Hematopoietic multipotent progenitor cell treated with erythropoietin and hydrocortisone succinate and interleukin-3 and kit ligand, for 8 days (in vitro differentiated cells): ENCODE results near the gene GAGE12H.
"Not testable (repeated sequence)": the region's sequence is repeated elsewhere in the genome, so short reads cannot be mapped to it uniquely, and the experiment has no call there.

Experiments
- DNase-seq: peaks from one replicate; pipeline ENCODE4 v3.0.0-alpha.2; 2015

The GAGE12H gene, protein sequence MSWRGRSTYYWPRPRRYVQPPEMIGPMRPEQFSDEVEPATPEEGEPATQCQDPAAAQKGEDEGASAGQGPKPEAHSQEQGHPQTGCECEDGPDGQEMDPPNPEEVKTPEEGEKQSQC

DNA sequence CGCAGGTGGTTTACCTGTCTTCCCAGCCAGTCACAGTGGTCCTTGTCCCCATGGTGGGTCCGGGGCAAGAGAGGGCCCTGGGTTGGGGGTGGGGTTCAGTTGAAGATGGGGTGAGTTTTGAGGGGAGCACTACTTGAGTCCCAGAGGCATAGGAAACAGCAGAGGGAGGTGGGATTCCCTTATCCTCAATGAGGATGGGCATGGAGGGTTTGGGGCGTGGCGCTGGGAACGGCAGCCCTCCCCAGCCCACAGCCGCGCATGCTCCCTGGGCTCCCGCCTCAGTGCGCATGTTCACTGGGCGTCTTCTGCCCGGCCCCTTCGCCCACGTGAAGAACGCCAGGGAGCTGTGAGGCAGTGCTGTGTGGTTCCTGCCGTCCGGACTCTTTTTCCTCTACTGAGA is at the start of gene GAGE12H:
Gene GAGE12H (plus strand): TSS at position 301 of the 400 bp plus-strand sequence. CDS start 1,155 bp downstream, outside the sequence.
- DNase-seq, result not testable (repeated sequence)

DNA sequence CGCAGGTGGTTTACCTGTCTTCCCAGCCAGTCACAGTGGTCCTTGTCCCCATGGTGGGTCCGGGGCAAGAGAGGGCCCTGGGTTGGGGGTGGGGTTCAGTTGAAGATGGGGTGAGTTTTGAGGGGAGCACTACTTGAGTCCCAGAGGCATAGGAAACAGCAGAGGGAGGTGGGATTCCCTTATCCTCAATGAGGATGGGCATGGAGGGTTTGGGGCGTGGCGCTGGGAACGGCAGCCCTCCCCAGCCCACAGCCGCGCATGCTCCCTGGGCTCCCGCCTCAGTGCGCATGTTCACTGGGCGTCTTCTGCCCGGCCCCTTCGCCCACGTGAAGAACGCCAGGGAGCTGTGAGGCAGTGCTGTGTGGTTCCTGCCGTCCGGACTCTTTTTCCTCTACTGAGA is 47.9 kb upstream of the GAGE12H start, which contains the start of gene GAGE12C:
Gene GAGE12C (plus strand): TSS at position 301 of the 400 bp plus-strand sequence. CDS start 1,155 bp downstream, outside the sequence.
- DNase-seq, result not testable (repeated sequence)

DNA sequence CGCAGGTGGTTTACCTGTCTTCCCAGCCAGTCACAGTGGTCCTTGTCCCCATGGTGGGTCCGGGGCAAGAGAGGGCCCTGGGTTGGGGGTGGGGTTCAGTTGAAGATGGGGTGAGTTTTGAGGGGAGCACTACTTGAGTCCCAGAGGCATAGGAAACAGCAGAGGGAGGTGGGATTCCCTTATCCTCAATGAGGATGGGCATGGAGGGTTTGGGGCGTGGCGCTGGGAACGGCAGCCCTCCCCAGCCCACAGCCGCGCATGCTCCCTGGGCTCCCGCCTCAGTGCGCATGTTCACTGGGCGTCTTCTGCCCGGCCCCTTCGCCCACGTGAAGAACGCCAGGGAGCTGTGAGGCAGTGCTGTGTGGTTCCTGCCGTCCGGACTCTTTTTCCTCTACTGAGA is 38.3 kb upstream of the GAGE12H start, which contains the start of gene GAGE12D:
Gene GAGE12D (plus strand): TSS at position 301 of the 400 bp plus-strand sequence. CDS start 1,155 bp downstream, outside the sequence.
- not testable (repeated sequence) for DNase-seq

DNA sequence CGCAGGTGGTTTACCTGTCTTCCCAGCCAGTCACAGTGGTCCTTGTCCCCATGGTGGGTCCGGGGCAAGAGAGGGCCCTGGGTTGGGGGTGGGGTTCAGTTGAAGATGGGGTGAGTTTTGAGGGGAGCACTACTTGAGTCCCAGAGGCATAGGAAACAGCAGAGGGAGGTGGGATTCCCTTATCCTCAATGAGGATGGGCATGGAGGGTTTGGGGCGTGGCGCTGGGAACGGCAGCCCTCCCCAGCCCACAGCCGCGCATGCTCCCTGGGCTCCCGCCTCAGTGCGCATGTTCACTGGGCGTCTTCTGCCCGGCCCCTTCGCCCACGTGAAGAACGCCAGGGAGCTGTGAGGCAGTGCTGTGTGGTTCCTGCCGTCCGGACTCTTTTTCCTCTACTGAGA is 28.8 kb upstream of the GAGE12H start, which contains the start of gene GAGE12E:
Gene GAGE12E (plus strand): TSS at position 301 of the 400 bp plus-strand sequence. CDS start 1,155 bp downstream, outside the sequence.
- DNase-seq, result not testable (repeated sequence)

DNA sequence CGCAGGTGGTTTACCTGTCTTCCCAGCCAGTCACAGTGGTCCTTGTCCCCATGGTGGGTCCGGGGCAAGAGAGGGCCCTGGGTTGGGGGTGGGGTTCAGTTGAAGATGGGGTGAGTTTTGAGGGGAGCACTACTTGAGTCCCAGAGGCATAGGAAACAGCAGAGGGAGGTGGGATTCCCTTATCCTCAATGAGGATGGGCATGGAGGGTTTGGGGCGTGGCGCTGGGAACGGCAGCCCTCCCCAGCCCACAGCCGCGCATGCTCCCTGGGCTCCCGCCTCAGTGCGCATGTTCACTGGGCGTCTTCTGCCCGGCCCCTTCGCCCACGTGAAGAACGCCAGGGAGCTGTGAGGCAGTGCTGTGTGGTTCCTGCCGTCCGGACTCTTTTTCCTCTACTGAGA is 19.2 kb upstream of the GAGE12H start, which contains the start of gene GAGE12F:
Gene GAGE12F (plus strand): TSS at position 301 of the 400 bp plus-strand sequence. CDS start 1,155 bp downstream, outside the sequence.
- not testable (repeated sequence) for DNase-seq

DNA sequence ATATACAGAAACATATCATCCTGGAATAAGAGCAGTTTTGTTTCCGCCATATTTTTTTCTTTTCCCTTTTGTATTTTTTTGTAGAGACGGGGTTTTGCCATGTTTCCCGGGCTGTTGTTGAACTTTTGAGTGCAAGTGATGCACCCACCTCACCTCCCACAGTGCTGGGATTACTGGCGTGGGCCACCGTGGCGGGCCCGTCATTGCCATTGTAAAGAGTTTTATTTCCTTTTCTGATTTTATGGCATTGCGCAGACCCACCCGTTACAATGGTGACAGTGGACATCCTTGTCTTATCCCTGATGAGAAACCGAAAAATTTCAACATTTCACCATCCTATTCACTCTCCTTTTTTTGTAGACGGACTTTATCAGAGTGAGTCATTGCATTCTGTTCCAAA is 11.0 kb upstream of the GAGE12H start:
- not testable (repeated sequence) for DNase-seq

DNA sequence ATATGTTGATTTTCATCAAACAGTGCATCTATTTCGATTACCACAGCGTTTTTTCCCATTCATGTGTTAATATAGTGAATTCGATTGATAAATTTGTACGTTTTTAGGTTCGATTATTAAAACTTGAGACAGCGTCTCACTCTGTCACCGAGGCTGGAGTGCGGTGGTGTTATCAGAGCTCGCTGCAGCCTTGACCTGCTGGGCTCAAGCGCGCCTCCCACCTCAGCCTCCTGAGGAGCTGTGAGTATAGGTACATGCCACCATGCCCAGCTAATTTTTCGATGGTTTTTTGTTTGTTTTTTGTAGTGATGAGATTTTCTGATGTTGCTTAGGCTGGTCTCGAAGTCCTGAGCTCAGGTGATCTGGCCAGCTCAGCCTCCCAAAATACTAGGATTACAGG is 10.6 kb upstream of the GAGE12H start:
- not testable (repeated sequence) for DNase-seq

DNA sequence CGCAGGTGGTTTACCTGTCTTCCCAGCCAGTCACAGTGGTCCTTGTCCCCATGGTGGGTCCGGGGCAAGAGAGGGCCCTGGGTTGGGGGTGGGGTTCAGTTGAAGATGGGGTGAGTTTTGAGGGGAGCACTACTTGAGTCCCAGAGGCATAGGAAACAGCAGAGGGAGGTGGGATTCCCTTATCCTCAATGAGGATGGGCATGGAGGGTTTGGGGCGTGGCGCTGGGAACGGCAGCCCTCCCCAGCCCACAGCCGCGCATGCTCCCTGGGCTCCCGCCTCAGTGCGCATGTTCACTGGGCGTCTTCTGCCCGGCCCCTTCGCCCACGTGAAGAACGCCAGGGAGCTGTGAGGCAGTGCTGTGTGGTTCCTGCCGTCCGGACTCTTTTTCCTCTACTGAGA is 9.6 kb upstream of the GAGE12H start, which contains the start of gene GAGE12G:
Gene GAGE12G (plus strand): TSS at position 301 of the 400 bp plus-strand sequence. CDS start 1,155 bp downstream, outside the sequence.
- DNase-seq, result not testable (repeated sequence)

DNA sequence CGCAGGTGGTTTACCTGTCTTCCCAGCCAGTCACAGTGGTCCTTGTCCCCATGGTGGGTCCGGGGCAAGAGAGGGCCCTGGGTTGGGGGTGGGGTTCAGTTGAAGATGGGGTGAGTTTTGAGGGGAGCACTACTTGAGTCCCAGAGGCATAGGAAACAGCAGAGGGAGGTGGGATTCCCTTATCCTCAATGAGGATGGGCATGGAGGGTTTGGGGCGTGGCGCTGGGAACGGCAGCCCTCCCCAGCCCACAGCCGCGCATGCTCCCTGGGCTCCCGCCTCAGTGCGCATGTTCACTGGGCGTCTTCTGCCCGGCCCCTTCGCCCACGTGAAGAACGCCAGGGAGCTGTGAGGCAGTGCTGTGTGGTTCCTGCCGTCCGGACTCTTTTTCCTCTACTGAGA is 9.4 kb downstream of the GAGE12H start, which contains the start of gene GAGE2A:
Gene GAGE2A (plus strand): TSS at position 301 of the 400 bp plus-strand sequence. CDS start 1,155 bp downstream, outside the sequence.
- DNase-seq, result not testable (repeated sequence)

DNA sequence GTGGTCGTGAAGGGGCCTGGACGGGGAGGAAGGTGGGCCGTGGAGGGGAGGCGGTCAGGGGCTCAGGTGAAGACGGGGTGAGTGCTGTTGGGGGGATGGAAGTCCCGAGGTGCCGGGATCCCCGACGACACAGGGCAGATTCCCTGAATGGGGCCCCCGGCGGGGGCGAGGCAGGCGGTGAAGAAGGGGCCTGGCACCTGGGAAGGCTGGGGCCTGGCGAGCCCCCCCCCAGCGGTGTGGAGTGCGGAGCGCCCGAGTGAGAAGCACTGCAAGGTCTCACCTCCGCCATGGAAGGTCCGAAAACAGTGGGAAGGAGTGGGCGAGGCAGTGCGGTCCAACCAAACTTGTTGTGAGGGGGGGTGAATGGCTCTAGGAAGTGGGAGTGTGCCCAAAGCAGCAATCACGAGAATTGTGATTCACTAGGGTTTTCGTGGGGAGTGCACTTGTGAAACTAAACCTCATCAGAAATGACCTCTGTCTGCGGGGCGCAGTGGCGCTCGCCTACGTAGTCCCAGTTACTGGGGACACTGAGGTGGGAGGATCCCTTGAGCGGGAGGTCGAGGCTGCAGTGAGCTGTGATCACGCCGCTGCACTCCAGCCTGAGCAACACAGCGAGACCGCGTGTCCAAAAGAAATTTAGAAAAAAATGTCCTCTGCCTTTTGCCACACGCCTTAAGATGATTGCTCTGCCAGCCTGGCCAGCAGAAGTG is 10.2 kb downstream of the GAGE12H start:
- not testable (repeated sequence) for DNase-seq

DNA sequence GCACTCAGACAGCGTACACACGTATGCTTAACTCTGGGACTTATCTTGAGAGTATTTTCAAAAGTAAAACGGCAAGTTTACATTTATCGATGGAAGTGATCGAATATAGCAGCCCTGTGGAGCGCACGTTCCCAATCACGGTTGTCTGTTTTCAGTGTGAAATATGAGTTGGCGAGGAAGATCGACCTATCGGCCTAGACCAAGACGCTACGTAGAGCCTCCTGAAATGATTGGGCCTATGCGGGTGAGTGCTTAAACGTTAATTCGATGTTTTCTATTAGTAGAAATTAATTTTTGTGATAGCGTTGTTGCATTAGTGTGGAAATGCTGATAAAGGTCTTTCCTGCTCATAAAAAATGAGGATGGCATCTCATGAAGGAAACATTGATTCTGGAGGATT is 10.7 kb downstream of the GAGE12H start:
- not testable (repeated sequence) for DNase-seq

DNA sequence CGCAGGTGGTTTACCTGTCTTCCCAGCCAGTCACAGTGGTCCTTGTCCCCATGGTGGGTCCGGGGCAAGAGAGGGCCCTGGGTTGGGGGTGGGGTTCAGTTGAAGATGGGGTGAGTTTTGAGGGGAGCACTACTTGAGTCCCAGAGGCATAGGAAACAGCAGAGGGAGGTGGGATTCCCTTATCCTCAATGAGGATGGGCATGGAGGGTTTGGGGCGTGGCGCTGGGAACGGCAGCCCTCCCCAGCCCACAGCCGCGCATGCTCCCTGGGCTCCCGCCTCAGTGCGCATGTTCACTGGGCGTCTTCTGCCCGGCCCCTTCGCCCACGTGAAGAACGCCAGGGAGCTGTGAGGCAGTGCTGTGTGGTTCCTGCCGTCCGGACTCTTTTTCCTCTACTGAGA is 19.0 kb downstream of the GAGE12H start, which contains the start of gene GAGE1:
Gene GAGE1 (plus strand): TSS at position 301 of the 400 bp plus-strand sequence. CDS start 1,155 bp downstream, outside the sequence.
- not testable (repeated sequence) for DNase-seq

DNA sequence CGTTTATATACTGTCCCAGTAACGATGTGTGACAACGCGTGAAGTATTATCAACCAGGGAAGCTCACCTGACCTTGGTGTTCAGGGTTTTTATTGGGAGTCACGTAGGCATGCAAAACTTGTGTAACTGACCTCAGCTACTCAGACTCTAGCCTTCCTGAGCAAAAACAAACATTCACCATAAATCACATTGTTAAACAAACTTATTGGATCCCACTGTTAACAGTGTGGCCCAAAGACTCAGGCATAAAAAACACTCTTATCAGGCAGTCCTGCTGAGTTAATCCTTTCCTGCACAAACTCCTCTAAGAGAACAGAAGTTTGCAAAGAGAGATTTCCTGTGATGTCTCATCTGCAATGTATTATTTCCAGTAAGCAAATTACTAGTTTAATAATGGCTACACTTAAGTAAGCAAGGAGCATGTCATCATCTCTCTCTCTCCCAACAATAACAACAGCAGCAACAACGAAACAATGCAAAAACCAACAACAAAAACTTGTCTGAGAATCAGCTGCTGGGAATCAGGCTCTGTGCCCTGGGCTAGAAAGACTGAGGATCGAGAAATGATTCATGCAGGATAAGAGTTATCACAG is 31.1 kb downstream of the GAGE12H start:
- DNase-seq, result no peak

DNA sequence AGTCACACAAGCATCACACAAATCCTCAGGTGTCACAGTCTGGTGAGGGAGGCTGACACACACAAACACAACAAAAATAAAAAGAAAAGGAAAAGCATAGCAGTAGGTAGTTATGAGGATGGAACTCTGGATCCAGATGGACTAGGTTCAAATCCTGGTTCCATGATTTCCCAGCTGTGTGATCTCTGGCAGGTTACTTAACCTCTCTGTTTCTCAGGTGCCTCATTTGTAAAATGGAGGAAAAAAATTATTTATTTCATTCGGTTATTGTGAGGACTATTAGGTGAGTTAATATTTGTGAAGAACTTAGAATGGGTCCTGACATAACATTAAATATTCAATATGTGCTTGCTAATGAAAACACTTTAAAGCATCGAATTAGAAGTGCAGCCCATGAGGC is 38.8 kb downstream of the GAGE12H start:
- no peak for DNase-seq

DNA sequence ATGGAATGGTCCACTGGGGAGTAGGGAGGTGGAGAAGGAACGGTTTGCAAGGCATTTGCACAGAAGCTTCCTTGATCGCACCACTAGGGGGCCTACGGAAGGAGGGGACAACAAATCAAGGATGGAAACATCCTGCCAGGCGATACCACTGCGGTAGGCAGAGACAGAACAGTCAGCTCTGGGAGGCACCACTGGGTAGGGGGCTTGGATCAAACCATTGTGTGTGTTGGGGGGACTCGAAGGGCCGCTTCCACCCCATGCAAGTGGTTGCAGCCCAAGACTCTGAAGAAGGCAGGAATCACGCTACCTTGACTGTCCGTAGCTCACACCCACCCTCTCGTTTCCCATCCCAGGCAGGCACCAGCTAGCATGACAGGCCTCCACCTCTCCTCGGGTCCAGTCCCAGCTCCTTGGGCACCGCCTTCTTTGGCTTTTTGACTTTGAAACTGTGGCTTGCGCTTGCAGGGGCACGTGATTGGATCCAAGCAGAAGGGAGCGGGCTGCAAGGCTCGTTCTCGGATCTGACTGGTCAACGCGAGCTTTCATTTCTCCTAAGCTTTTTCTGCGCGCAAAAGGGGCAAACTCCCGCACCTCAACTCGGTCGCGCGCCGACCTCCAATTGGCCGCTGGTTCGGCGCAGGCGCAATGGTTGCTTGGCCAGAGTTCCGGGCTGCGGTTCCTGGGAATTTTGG is 47.5 kb downstream of the GAGE12H start:
- peak; percentile 38 for DNase-seq
